NK-92 (cell line): ENCODE results near the gene MYO6.
"Not testable (repeated sequence)": the region's sequence is repeated elsewhere in the genome, so short reads cannot be mapped to it uniquely, and the experiment has no call there.

Source experiments
- DNase-seq: peaks from one replicate; lab custom pipeline; 2025; ENCODE audit not compliant: unreplicated experiment; lab: John Stamatoyannopoulos, UW

The MYO6 gene

DNA sequence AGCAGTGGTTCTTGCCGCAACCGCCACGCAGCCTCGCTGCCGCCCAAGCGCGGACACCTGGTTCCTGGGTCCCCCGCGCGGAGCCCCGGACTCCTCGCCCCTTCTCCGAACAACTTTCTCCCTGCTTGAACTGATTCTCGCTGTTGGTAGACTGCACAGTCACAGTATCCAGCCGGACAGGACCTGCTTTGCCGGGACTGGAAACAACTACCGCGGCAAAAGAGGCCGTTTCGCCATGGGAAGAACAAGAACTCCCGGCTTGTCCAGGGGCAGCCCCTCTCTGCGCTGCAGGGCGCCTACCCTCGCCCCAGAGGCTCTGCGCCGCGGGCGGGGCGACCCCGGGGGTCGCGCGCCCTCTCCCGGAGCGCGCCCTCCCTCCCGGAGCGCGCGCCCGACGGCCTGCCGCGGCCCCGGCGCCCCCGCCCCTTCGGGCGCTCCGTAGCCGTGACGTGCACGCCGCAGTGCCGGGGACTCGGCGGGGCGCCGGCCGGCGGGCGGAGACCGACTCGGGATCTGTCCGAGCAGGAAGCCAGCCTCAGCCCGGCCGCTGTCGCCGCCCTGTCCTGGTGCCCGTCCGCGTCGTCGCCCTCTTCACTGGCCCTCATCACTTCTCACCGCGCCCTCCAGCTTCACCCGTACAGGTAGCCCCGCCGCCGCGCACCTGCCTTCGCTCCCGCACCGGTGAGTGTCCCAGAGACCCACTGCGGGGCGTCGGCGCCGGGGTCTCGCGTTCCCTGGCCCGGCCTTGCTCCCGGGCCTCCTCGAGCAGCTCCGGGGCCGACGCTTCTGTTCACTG lies at the start of gene MYO6:
MYO6 (plus strand) TSS at position 497 of the 796 bp plus-strand sequence. CDS start 68,309 bp downstream, outside the sequence.
- no peak for DNase-seq

DNA sequence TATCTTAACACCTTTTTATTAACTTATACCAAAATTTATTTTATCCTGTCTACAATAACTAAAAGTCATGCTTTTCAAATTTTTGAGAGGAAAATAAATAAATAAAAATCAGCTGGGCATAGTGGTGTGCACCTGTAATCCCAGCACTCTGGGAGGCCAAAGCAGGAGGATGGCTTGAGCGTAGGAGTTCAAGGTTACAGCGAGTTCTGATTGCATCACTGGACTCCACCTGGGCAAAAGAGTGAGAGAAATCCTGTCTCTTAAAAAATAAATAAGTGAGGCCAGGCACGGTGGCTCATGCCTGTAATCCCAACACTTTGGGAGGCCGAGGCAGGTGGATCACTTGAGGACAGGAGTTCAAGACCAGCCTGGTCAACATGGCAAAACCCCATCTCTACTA lies 40.7 kb upstream of the MYO6 start:
- DNase-seq: not testable (repeated sequence)

DNA sequence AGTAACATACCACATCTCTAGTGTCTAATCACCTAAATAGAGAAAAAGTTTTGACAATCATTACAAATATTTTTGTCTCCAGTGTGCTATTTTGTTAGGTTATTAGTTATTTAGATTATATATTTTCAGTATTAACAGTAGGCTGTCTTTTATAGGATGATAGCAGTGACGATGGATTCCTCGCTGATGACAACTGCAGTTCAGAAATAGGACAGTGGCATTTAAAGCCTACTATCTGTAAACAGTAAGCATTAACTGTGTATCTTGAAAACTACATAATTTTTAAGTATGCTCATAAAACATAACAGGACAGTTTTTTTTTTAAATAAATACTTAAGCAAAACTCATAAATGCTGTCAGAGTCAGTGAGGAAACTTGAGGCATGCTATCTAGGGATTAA lies 37.9 kb upstream of the MYO6 start:
- no peak for DNase-seq

DNA sequence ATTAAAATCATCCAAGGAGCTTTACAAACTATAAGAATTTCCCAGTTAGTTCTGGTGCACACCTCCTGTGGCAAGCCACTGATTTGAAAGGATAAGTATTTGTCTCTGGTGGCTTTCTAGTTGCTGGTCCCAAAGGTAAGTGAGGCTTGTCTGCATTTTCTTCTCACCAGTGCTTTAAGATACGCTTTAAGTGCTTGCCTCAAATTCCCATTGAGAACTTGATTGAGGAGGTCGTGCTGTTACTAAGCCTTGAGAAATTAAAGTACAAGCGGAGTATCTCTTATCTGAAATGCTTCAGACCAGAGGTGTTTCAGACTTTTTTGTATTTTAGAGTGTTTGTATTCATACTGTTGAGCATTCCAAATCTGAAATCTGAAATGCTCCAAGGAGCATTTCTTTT lies 29.9 kb upstream of the MYO6 start:
- DNase-seq: no peak

DNA sequence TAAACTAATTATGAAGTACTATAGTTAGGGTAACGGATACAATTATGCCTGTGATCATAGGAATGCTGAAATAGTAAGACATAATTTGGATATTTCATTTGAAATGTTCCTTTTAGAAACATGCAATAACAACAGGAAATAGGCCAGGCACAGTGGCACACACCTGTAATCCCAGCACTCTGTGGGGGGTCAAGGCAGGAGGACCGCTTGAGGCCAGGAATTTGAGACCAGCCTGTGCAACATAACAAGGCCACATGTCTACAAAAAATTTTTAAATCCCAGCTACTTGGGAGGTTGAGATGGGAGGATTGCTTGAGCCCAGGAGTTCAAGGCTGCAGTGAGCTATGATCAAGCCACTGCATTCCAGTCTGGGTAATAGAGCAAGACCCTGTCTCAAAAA lies 25.7 kb upstream of the MYO6 start:
- no peak for DNase-seq

DNA sequence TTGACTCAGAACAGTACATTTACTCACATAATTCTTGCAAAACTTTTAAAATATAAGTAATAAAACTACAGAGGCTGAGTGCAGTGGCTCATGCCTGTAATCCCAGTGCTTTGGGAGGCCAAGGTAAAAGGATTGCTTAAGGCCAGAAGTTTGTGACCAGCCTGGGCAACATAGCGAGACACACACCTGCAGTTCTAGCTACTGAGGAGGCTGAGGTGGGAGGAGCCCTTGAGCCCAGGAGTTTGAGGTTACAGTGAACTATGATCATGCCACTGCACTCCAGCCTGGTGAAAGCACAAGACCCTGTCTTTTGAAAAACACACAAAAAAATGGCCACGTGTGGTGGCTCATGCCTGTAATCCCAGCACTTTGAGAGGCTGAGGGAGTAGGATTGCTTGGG lies 21.8 kb upstream of the MYO6 start:
- no peak for DNase-seq

DNA sequence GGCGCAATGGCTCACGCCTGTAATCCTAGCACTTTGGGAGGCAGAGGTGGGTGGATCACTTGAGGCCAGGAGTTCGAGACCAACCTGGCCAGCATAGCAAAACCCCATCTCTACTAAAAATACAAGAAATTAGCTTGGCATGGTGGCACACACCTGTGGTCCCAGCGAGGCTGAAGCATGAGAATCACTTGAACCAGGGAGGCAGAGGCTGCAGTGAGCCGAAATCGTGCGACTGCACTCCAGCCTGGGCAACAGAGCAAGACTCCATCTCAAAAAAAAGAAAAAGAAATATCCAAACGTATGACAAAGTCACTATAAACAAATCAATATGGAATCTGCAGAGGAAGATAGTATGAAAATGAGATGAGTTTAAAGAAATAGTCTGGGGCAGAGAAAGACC lies 18.0 kb upstream of the MYO6 start:
- not testable (repeated sequence) for DNase-seq

DNA sequence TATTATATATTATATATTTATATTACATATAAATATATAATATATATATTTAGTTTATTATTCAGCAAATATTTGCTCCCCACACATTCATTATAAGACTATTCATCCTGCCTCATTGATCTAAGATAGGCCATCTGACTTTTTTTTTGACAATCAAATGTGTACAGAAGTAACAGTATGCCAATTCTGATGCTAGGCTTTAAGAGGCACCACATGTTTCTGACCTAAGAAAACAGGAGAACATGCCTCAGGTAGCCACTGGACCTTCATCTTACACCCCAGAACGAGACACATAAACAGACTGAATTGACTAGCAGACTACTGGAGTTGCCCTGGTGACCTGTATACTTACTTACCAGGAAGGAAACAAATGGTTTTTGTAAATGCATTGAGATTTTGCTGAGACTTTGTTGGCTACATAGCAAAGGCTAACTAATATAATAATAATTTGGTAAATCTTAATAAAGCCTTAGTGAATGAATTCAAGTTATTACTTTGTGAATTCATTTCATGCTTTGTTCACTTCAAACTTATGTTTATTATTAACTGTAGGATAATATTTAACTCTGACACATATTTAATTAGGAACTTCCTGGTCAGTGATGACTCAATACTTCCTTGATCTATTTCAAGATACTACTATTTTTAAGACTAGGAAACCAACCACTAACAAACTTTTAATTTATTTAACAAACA lies 13.4 kb upstream of the MYO6 start:
- DNase-seq: no peak

DNA sequence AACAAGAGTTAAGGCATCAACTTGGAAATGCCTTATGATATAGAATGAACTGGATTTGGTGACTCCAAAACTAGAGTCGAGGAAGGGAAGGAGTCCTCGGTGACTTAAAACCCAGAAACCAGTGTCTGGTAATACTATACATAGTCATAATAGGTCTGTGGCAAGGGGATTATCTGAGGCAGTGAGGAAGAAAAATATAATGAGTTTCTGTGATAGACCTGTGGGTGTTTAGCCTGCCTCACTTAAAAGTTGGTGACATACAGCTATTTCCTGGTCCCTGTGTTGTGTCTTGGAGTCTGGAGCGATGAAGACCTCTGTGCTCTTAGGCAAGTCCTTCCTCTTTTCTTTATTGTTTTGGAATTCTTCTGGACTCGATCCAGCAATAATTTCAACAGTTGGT lies 5.1 kb upstream of the MYO6 start:
- DNase-seq: no peak

DNA sequence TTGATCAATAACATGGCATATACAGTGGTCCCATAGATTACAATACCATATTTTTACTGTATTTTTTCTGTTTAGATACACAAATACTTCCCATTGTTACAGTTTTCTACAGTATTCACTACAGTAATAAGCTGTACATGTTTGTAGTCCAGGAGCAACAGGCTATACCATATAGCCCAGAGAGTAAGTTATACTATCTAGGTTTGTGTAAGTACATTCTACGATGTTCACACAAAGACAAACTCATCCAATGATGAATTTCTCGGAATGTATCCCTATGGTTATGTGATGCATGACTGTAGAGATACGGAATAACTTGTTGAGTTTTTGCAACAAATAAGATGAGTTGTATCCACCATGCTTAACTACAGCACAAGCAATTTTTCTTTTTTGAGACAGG lies 3.6 kb upstream of the MYO6 start:
- DNase-seq: no peak

DNA sequence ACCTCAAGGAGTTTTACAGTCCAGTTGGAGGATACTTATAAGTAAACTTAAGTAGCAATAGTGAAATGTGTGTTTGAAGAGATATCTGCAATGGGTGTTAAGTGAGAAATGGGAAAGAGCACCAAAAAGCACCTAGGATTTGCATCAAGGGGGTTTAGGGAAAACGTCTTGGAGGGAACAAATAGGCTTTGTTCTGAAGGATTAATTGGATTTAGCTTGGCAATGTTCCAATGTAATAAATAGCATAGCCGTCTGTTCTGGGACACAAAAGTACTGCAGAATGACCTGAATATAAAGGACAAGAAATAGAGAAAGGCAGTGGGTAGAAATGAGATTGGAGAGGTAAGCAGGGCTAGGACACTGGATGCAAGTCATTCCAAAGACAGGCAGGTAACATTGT lies 2.8 kb upstream of the MYO6 start:
- no peak for DNase-seq

DNA sequence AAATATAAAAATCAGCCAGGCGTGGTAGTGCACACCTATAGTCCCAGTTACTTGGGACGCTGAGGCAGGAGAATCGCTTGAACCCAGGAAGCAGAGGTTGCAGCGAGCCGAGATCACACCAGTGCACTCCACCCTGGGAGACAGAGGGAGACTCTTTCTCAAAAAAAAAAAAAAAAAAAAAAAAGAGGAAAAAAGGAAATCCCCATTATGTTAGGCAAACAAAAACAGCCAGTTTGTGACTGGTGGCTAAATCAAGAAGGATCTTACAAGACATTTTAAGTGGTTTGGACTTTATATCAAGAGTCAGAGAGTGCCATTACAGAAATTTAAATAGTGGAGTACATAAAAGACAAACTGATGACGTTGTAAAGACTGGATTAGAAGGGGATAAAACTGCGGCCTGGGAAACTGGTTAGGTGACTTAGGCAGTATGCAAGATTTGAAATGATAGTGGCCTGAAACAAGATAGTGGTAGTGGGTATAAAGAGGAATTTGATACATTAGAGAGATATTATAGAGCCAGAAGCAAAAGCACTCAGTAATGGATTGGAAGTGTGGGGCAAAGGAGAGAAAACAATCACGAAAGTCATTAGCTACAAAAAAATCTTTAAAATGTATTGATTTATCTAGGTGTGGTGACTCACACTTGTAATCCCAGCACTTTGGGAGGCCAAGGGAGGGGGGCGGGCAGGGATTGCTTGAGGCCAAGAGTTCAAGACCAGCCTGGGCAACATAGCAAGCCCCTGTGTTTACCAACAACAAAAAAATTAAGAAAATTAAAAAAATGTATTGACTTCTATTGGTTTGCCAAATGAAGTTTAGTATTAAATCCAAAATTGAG lies 1.7 kb upstream of the MYO6 start:
- no peak for DNase-seq

DNA sequence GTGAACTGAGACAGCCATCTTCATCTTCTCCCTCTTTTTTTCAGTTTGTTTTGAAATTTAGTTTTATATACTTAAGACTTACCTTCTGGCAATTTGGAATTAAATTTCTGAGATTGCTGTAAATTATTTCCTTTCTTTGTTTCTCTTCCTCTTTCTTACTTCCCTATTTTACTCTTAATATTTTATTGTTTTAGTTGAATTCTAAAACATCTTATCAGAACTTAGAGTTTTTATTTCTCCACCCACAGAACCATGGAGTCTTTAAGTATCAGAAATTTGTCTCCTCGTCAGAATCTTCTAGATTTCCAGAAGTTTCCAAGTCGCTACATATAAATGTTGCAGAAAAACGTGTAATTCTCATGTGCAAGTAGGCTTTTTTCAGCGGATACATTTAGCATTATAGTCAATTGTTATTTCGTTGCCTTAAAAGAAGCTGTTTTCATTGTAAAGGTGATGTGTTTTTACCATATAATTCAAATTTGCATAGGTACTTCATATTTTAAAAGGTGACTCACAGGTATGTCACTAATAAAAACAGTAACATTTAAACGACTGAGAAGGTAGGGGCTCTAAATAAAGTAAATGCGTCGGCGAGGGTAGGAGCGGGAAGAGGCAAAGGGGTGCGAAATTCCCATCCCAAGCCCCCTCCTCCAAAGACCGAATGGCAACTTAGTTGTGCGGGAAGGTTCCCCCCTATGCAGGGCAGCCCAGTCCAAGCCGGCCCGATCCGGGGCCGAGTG lies 866 bp upstream of the MYO6 start:
- DNase-seq: no peak

DNA sequence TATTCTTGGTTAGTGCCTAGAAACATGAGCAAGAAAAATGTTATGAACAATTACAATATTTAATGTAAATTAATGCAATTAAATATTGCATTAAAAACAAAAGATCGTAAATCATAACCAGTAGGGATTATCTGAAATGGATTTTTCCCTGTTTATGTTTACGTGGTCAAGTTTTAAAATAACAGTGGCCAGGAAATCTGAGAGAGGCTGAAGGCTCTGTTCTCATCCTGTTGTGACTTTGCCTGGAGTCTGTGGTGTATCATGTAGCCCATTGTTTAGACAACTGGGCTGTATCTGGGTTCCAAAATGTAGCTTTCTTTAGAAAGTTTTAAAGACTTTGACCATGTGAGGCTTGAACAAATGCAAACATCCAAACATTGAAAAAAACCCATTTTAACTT lies 2.4 kb downstream of the MYO6 start:
- no peak for DNase-seq

DNA sequence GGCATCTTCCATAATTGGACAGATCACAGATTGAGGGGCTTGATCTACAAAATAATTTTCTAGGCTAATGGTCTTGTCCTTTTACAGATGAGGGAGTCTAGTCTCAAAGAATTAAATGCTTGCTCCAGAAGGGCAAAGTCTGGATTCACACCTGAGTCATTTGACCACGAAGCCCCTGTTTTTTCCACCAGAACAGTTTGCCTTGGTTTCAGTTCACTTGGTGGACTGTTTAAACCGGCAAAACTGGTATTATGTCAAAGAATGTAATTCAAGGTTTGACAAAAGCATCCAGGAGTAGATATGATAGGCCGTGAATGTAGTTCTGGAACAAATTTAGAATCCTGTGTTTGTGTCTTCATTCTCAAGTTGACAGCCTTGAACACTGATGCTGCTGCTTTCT lies 3.3 kb downstream of the MYO6 start:
- no peak for DNase-seq

DNA sequence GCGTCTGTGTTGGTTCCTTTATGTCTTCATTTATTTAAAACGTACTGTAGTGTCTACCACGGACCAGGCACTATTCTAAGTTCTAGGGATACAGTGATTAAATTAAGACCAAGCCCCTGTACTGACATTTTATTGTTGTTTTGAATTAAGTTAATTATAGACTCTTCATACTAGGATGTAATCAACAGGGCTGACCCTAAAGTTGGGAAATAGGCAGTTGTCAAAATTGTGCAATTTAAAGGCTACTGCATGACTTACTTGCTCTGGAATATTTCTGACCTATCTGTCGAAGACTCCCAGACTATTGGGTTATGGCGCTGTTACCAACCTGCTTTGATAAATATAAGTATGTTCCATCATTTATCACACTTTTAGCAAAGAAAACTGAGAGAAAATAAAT lies 6.7 kb downstream of the MYO6 start:
- DNase-seq: no peak

DNA sequence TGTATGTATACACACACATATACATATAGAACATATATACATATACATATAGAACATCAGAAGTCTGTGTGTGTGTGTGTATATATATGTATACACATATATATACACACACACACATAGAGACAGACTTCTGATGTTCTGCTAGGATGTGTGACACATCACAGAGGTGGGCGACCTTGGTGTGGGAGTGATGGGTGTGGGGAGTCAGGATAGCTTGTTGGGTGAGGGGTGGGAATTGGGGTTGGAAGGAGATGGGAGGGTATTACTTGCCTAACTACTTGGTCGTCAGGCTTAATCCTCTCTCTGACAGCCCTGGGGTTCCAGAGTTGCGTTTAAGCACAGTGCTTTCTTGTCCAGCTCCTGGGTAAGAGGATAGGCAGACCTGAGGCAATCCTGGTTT lies 8.3 kb downstream of the MYO6 start:
- DNase-seq: no peak

DNA sequence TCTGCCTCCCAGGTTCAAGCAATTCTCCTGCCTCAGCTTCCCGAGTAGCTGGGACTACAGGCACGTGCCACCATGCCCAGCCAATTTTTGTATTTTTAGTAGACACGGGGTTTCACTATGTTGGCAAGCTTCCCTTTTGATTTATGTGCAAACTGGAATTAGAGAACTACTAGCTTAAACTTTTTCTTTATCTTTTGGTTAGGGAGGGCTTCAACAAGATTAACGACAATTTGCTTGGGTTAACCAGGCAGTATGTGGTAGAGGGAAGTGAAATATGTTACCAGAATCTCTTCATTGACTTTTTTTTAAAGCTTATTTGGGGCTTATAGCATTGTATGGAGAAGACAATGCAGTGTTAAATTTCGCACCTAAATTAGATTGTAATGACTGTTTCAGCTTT lies 9.0 kb downstream of the MYO6 start:
- no peak for DNase-seq

DNA sequence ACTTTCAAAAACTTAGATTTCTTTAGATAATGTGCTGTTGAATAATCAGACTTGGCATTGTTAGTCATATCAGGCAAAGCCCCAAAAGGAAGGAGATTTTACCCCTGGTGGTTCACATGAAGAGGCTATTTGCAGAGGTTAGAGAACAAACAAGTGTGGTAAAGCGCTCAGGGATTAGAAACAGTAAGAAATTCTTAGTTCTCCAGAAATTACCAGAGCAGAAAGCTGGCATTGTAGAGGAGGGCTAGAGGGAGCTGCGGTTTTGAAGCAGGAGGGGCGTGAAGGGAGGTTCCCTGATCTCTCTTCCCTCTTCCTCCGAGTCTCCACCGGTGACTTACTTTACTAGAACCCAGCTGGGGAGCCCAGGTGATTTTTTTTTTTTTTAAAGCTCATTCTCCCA lies 10.2 kb downstream of the MYO6 start:
- DNase-seq: no peak

DNA sequence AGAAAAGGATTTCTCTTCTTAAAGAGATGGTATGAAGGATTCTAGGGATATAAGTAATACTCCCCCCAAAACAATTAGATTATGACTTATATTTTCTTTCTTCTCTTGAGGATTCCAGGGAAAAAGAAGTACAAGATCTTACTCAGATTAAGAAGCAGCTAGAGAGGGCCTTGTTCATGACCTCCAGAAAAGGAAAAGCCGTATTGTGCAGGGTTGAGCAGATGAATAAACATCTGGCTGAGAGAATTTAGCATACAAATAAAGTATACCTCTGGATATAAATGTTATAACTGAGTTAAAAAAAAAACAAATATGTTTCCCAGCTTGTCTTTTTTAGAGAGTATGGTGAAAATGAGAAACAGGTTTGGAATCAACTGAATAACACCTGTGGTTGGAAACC lies 11.3 kb downstream of the MYO6 start:
- no peak for DNase-seq

DNA sequence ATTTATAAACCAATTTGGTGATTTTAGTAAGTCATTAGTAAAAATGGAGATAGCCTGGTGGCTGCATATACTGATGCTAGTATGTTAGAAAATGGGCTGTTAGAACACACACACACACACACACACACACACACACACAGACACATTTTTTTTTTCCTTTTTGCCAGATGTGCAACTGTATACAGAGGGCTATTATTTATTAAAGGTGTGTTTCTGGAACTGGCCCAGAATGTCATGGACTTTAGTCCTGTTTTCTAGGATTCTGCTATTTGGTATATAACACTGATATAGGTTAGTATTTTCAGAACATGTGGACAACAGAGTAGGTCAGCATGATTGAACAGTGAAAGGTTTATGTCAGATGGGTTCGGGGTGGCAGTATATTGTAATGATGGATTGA lies 12.4 kb downstream of the MYO6 start:
- DNase-seq: no peak
